Measurements from ENCODE around the gene CDX4. TPM values are rescaled to one million over a fixed set of nuclear protein-coding genes. Genes with fewer than 3 reads are reported as not detected.

CDX4 gene
- total RNA-seq, 1 donor from 2014 or later = not detected

GRCh38 chrX:73447311-73447794 lies 500 bp downstream of the CDX4 start:
- H3K27me3 ChIP-seq = no peaks in the 10 kb centered on the region
- TF ChIP-seq CTCF (IDR thresholded peaks at IDR 0.05) = no peak
- ATAC-seq (no peak), DNase-seq (no peak)
- no peaks in the 10 kb centered on the region for H3K9me3 ChIP-seq
- H3K4me1 ChIP-seq = no peaks in the 10 kb centered on the region
- intact Hi-C loops (cut with DNase I) = no loop called here
- no peaks in the 10 kb centered on the region for H3K36me3 ChIP-seq
- no peak overlapping the region for H3K4me3 ChIP-seq
- H3K27ac ChIP-seq = no peak overlapping the region

- no peaks in the 10 kb centered on the region for H3K4me1 ChIP-seq
- no peak overlapping the region for H3K27ac ChIP-seq
- TF ChIP-seq CTCF (IDR thresholded peaks at IDR 0.05) = no peak
- ATAC-seq (no peak), DNase-seq (no peak)
- intact Hi-C loops (cut with DNase I) = no loop called here
- no peaks in the 10 kb centered on the region for H3K27me3 ChIP-seq
- H3K4me3 ChIP-seq = no peak overlapping the region
- H3K36me3 ChIP-seq = no peaks in the 10 kb centered on the region
- no peaks in the 10 kb centered on the region for H3K9me3 ChIP-seq
Measured at GRCh38 chrX:73448379-73448778, 1.5 kb downstream of the CDX4 start.

- Histone ChIP-seq H3K27me3 (no peaks in the 10 kb centered on the region), H3K4me1 (no peaks in the 10 kb centered on the region)
- ATAC-seq = no peak
Measured at GRCh38 chrX:73455171-73455570, 8.3 kb downstream of the CDX4 start.

GRCh38 chrX:73457306-73457705 lies 10.5 kb downstream of the CDX4 start:
- Histone ChIP-seq H3K36me3 (no peaks in the 10 kb centered on the region), H3K27ac (no peak overlapping the region), H3K9me3 (no peaks in the 10 kb centered on the region), H3K4me3 (no peak overlapping the region), H3K4me1 (no peaks in the 10 kb centered on the region), H3K27me3 (no peaks in the 10 kb centered on the region)
- DNase-seq (no peak), ATAC-seq (no peak)
- no peak for TF ChIP-seq CTCF (IDR thresholded peaks at IDR 0.05)
- intact Hi-C loops (cut with DNase I) = no loop called here

More at GRCh38 chrX:73455171-73455570, 8.3 kb downstream of the CDX4 start:
- Histone ChIP-seq H3K9me3 (no peaks in the 10 kb centered on the region), H3K27ac (no peak overlapping the region), H3K4me3 (no peak overlapping the region), H3K36me3 (no peaks in the 10 kb centered on the region)
- no peak for TF ChIP-seq CTCF (IDR thresholded peaks at IDR 0.05)
- DNase-seq = no peak
- intact Hi-C loops (cut with DNase I) = no loop called here

- intact Hi-C loops (cut with DNase I) = no loop called here
- no peaks in the 10 kb centered on the region for H3K27me3 ChIP-seq
- H3K4me3 ChIP-seq = no peak overlapping the region
- H3K27ac ChIP-seq = no peak overlapping the region
- TF ChIP-seq CTCF (IDR thresholded peaks at IDR 0.05) = no peak
- no peaks in the 10 kb centered on the region for H3K9me3 ChIP-seq
- H3K4me1 ChIP-seq = no peaks in the 10 kb centered on the region
- DNase-seq = no peak
- no peaks in the 10 kb centered on the region for H3K36me3 ChIP-seq
- no peak for ATAC-seq
Measured at GRCh38 chrX:73468376-73468775, 21.5 kb downstream of the CDX4 start.

GRCh38 chrX:73478961-73479360 lies 32.1 kb downstream of the CDX4 start:
- no peak for TF ChIP-seq CTCF (IDR thresholded peaks at IDR 0.05)
- H3K27ac ChIP-seq = no peak overlapping the region
- no peaks in the 10 kb centered on the region for H3K4me1 ChIP-seq
- DNase-seq (no peak), ATAC-seq (no peak)
- intact Hi-C loops (cut with DNase I) = no loop called here
- H3K36me3 ChIP-seq = no peaks in the 10 kb centered on the region
- no peaks in the 10 kb centered on the region for H3K27me3 ChIP-seq
- H3K4me3 ChIP-seq = no peak overlapping the region
- no peaks in the 10 kb centered on the region for H3K9me3 ChIP-seq

All from upper lobe of right lung (tissue), 1 donor.